GM12878 (cell line): ENCODE measurements around the gene HSD17B4. TPM values are rescaled to one million over a fixed set of nuclear protein-coding genes. Genes with fewer than 3 reads are reported as not detected.
"Not testable (repeated sequence)": the region's sequence is repeated elsewhere in the genome, so short reads cannot be mapped to it uniquely, and the experiment has no call there.

Experiments
- ATAC-seq: fragments of 200-7000 bp; cut with Tn5 transposase; 3 replicates; pipeline ENCODE4 v1.9.1; 2020; ENCODE audit warnings: mild to moderate bottlenecking, moderate library complexity
- BruUV-seq: library from RNA; stranded (reverse); fragments of 400-500 nt; replicated peaks from 2 replicates; lab custom pipeline; 2021; lab: Mats Ljungman, UMichigan
- CTCF ChIA-PET: fragments of 300-600 bp; sonication (Branson Sonifier 250); formaldehyde crosslinking; extraction: SDS; loops from one replicate; lab custom pipeline; 2021; ENCODE audit warnings: inconsistent platforms; lab: Yijun Ruan, JAX
- POLR2A ChIA-PET: fragments of 350-600 bp; formaldehyde crosslinking; extraction: SDS; loops from one replicate; lab custom pipeline; 2021; ENCODE audit warnings: inconsistent platforms; lab: Charles Lee
- RAD21 ChIA-PET: fragments of 300-600 bp; sonication (Branson Sonifier 250); formaldehyde crosslinking; loops from one replicate; lab custom pipeline; 2023; ENCODE audit warnings: antibody characterized with exemption; ENCODE audit not compliant: unreplicated experiment; lab: Charles Lee
- SMC1A ChIA-PET: fragments of 300-600 bp; sonication (Branson Sonifier 250); formaldehyde crosslinking; loops from one replicate; lab custom pipeline; 2023; ENCODE audit not compliant: unreplicated experiment, uncharacterized antibody; lab: Charles Lee
- DNase-seq: peaks from one replicate; pipeline ENCODE4 v3.0.0-alpha.2; 2011; ENCODE audit warnings: low read depth, low spot score
- FAIRE-seq: peaks from 3 replicates; lab custom pipeline; 2011; peaks lifted over from hg19 to GRCh38; lab: Jason Lieb, UNC
- H2AFZ ChIP-seq: 2 replicates; pipeline ENCODE4 v1.6.0; 2011; ENCODE audit warnings: low read depth, low read length, control low read depth; ENCODE audit not compliant: control insufficient read depth
- H3K27ac ChIP-seq: 2 replicates; pipeline ENCODE4 v1.5.1; 2011; ENCODE audit warnings: control low read depth; ENCODE audit not compliant: control insufficient read depth, insufficient read depth
- H3K27me3 ChIP-seq, 2 experiments: replicated peaks in 1 of 2; 2 replicates each; pipeline versions ENCODE4 v1.6.0 to v1.6.1; 2011; ENCODE audit warnings: low read length in 1 of 2; ENCODE audit not compliant: control insufficient read depth in 2 of 2, insufficient read depth in 2 of 2
- H3K36me3 ChIP-seq, 2 experiments: 2 replicates each; pipeline ENCODE4 v1.5.1; 2011; ENCODE audit warnings: low read length in 1 of 2; ENCODE audit not compliant: control insufficient read depth in 2 of 2, insufficient read depth in 2 of 2
- H3K4me1 ChIP-seq: 2 replicates; pipeline ENCODE4 v1.6.1; 2011; ENCODE audit warnings: mild to moderate bottlenecking, low read length, moderate library complexity, mixed read lengths; ENCODE audit not compliant: control insufficient read depth, insufficient read depth
- H3K4me2 ChIP-seq: 2 replicates; pipeline ENCODE4 v1.6.0; 2011; ENCODE audit warnings: control low read depth; ENCODE audit not compliant: control insufficient read depth, insufficient read depth
- H3K4me3 ChIP-seq: fragments of 200-600 bp; sonication (generic); 2 replicates; pipeline ENCODE4 v1.5.1; 2016
- H3K79me2 ChIP-seq: 2 replicates; pipeline ENCODE4 v1.6.0; 2011; ENCODE audit warnings: low read length; ENCODE audit not compliant: control insufficient read depth, insufficient read depth
- H3K9ac ChIP-seq: 2 replicates; pipeline ENCODE4 v1.8.0; 2011; ENCODE audit warnings: low read length, control low read depth, mixed read lengths; ENCODE audit not compliant: control insufficient read depth, insufficient read depth
- H3K9me3 ChIP-seq: replicated peaks from 3 replicates; pipeline ENCODE4 v1.5.1; 2011; ENCODE audit warnings: mild to moderate bottlenecking, low read length; ENCODE audit not compliant: control insufficient read depth, insufficient read depth
- H4K20me1 ChIP-seq: 2 replicates; pipeline ENCODE4 v1.6.0; 2011; ENCODE audit not compliant: control insufficient read depth, insufficient read depth
- CREB1 ChIP-seq: IDR thresholded peaks from 2 replicates; pipeline ENCODE4 v1.6.1; 2012; ENCODE audit warnings: low read depth, mild to moderate bottlenecking, inconsistent platforms
- ESRRA ChIP-seq: IDR thresholded peaks from 2 replicates; pipeline ENCODE4 v1.6.1; 2012; ENCODE audit warnings: mild to moderate bottlenecking, low read length, improper control_type of control experiment
- FOXK2 ChIP-seq: fragments of 450-650 bp; IDR thresholded peaks from 2 replicates; pipeline ENCODE4 v1.6.1; 2017; ENCODE audit warnings: mild to moderate bottlenecking, moderate library complexity
- KAT2A ChIP-seq: conservative IDR thresholded peaks from 2 replicates; pipeline ENCODE4 v1.6.1; 2011; ENCODE audit warnings: low read depth, low read length; ENCODE audit not compliant: control insufficient read depth
- MTA3 ChIP-seq: IDR thresholded peaks from 2 replicates; pipeline ENCODE4 v1.6.1; 2012; ENCODE audit warnings: low read length, inconsistent platforms, borderline replicate concordance
- MYC ChIP-seq: IDR thresholded peaks from 2 replicates; pipeline ENCODE4 v1.6.1; 2011; ENCODE audit warnings: mild to moderate bottlenecking, low read length, moderate library complexity, inconsistent platforms; ENCODE audit not compliant: insufficient read depth, insufficient replicate concordance, insufficient read length, severe bottlenecking
- NFIC ChIP-seq: IDR thresholded peaks from 2 replicates; pipeline ENCODE4 v1.6.1; 2012; ENCODE audit warnings: low read depth, mild to moderate bottlenecking, inconsistent platforms, low read length, moderate library complexity
- NFXL1 ChIP-seq: fragments of 450-650 bp; IDR thresholded peaks from 2 replicates; pipeline ENCODE4 v1.6.1; 2017; ENCODE audit warnings: antibody characterized with exemption, mild to moderate bottlenecking, borderline replicate concordance
- RB1 ChIP-seq: fragments of 450-650 bp; formaldehyde crosslinking; IDR thresholded peaks from 2 replicates; pipeline ENCODE4 v1.6.1; 2017; ENCODE audit warnings: mild to moderate bottlenecking, borderline replicate concordance
- SIN3A ChIP-seq: IDR thresholded peaks from 2 replicates; pipeline ENCODE4 v1.6.1; 2012; ENCODE audit warnings: low read depth, low read length, improper control_type of control experiment
- SUZ12 ChIP-seq: fragments of 200-600 bp; sonication (generic); IDR thresholded peaks from one replicate; pipeline ENCODE4 v1.6.1; 2018; ENCODE audit warnings: antibody characterized with exemption, mild to moderate bottlenecking; ENCODE audit not compliant: unreplicated experiment
- ZNF207 ChIP-seq: fragments of 450-650 bp; IDR thresholded peaks from 2 replicates; pipeline ENCODE4 v1.6.1; 2014; ENCODE audit warnings: antibody characterized with exemption, mild to moderate bottlenecking, borderline replicate concordance
- WGBS: methylation state at CpG from one replicate; pipeline ENCODE4 v1.1.6; 2016; ENCODE audit warnings: low lambda C conversion rate; ENCODE audit not compliant: insufficient replicate concordance, insufficient coverage; ENCODE audit errors: missing lambda C conversion rate; 5-methylcytosine and 5-hydroxymethylcytosine counted together
- in situ Hi-C: fragments of 300-500 bp; cut with MboI; formaldehyde crosslinking; loops from 9 replicates; pipeline ENCODE4 v1.14.3; 2018; ENCODE audit warnings: mixed read lengths
- intact Hi-C: fragments of 100-400 bp; cut with micrococcal nuclease; formaldehyde crosslinking; loops from one replicate; pipeline ENCODE4 v1.14.2; 2022; ENCODE audit not compliant: unreplicated experiment
- polyA plus RNA-seq, 11 experiments: library from polyadenylated mRNA; depleted of rRNA in 4 of 11; unstranded in 6 of 11; stranded (reverse) in 5 of 11; fragments of >200 nt; fragmentation: Nextera tagmentation in 4 of 11; fragmentation: Illumina TruSeq in 1 of 11; extraction: Ambion mirVana in 4 of 11; extraction: Trizol in 1 of 11; gene quantifications; 1 replicate in 1 of 11; 2 replicates in 10 of 11; pipeline versions ENCODE4 v1.2.1 to v1.2.3, GENCODE V29; 2011 to 2016; ENCODE audit warnings: inconsistent platforms in 2 of 11, missing spikeins in 2 of 11, low read depth in 1 of 11
- total RNA-seq, 4 experiments: library from RNA; depleted of rRNA in 3 of 4; stranded (reverse); fragments of >200 nt in 3 of 4; fragmentation: Illumina TruSeq in 1 of 4; extraction: Trizol in 1 of 4; gene quantifications; 2 replicates each; pipeline versions ENCODE4 v1.2.1 to v1.2.3, GENCODE V29; 2013 to 2021
- TF ChIP-seq, protein P1 (sequence below): IDR thresholded peaks from 2 replicates; pipeline ENCODE4 v1.6.1; 2012; ENCODE audit warnings: low read length, inconsistent platforms
- TF ChIP-seq, protein P2 (sequence below): IDR thresholded peaks from 2 replicates; pipeline ENCODE4 v1.6.1; 2012; ENCODE audit warnings: low read depth, low read length, improper control_type of control experiment
- TF ChIP-seq, protein P3 (sequence below): IDR thresholded peaks from 2 replicates; pipeline ENCODE4 v1.6.1; 2011; ENCODE audit warnings: borderline replicate concordance, low read depth, mild to moderate bottlenecking, moderate library complexity, low read length; ENCODE audit not compliant: insufficient read depth, poor library complexity, severe bottlenecking

Gene HSD17B4
- total and polyA plus RNA-seq, 10 of the 15 experiments (the other 5 are each of a cell fraction or from before 2014, with no cell fraction given): 38.6 to 125 (median 93.0) TPM

DNA sequence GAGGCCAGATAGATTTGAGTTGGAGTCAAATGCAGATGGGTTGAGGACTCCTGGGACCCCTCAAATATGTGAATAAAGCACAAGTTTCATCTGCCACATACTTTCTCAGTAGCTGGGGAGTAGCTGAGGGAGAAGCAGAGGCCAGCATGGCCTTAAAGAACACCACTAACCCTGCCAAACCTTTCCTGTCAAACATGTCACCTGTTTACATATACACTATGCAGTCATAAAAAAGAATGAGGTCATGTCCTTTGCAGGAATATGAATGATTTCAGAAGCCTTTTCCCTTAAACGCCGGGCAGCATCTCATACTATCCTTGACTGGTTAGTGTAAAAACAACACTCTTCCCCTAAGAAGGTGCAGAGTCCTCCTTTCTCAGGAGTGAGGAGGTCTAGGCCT, 25.2 kb upstream of the HSD17B4 start:
- in situ Hi-C loops: no loop called here
- no peak for ATAC-seq
- WGBS: 94% methylated on average over 2 of the region's 2 CpGs
- POLR2A ChIA-PET: no interaction called here
- Histone ChIP-seq H3K4me1 (no peaks in the 10 kb centered on the region), H3K9me3 (no peaks in the 10 kb centered on the region; the same call in 2 of the 3 replicates), H3K79me2 (no peaks in the 10 kb centered on the region), H4K20me1 (no peaks in the 10 kb centered on the region), H3K27me3 (no peaks in the 10 kb centered on the region), H3K4me2 (no peak overlapping the region), H3K4me3 (no peak overlapping the region), H2AFZ (no peak overlapping the region), H3K27ac (no peak overlapping the region), H3K9ac (no peak overlapping the region), H3K36me3 (no peaks in the 10 kb centered on the region)
- CTCF ChIA-PET: no interaction called here
- no peak for FAIRE-seq
- RAD21 ChIA-PET: no interaction called here
- BruUV-seq: no TSS peak
- no peak for DNase-seq
- no peak for TF ChIP-seq ZNF207
- TF ChIP-seq, protein P1, sequence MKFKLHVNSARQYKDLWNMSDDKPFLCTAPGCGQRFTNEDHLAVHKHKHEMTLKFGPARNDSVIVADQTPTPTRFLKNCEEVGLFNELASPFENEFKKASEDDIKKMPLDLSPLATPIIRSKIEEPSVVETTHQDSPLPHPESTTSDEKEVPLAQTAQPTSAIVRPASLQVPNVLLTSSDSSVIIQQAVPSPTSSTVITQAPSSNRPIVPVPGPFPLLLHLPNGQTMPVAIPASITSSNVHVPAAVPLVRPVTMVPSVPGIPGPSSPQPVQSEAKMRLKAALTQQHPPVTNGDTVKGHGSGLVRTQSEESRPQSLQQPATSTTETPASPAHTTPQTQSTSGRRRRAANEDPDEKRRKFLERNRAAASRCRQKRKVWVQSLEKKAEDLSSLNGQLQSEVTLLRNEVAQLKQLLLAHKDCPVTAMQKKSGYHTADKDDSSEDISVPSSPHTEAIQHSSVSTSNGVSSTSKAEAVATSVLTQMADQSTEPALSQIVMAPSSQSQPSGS: no peak
- TF ChIP-seq, protein P2, sequence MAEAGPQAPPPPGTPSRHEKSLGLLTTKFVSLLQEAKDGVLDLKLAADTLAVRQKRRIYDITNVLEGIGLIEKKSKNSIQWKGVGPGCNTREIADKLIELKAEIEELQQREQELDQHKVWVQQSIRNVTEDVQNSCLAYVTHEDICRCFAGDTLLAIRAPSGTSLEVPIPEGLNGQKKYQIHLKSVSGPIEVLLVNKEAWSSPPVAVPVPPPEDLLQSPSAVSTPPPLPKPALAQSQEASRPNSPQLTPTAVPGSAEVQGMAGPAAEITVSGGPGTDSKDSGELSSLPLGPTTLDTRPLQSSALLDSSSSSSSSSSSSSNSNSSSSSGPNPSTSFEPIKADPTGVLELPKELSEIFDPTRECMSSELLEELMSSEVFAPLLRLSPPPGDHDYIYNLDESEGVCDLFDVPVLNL: no peak
- no peak for TF ChIP-seq MTA3
- TF ChIP-seq MYC: no peak
- no peak for TF ChIP-seq ESRRA
- TF ChIP-seq, protein P3, sequence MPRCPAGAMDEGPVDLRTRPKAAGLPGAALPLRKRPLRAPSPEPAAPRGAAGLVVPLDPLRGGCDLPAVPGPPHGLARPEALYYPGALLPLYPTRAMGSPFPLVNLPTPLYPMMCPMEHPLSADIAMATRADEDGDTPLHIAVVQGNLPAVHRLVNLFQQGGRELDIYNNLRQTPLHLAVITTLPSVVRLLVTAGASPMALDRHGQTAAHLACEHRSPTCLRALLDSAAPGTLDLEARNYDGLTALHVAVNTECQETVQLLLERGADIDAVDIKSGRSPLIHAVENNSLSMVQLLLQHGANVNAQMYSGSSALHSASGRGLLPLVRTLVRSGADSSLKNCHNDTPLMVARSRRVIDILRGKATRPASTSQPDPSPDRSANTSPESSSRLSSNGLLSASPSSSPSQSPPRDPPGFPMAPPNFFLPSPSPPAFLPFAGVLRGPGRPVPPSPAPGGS: no peak
- TF ChIP-seq CREB1: no peak
- no peak for TF ChIP-seq FOXK2
- no peak for TF ChIP-seq NFIC
- no peak for TF ChIP-seq NFXL1
- no peak for TF ChIP-seq SIN3A
- TF ChIP-seq KAT2A: no peak
- no peak for TF ChIP-seq SUZ12
- no peak for TF ChIP-seq RB1
- intact Hi-C loops: no loop called here
- SMC1A ChIA-PET: no interaction called here

DNA sequence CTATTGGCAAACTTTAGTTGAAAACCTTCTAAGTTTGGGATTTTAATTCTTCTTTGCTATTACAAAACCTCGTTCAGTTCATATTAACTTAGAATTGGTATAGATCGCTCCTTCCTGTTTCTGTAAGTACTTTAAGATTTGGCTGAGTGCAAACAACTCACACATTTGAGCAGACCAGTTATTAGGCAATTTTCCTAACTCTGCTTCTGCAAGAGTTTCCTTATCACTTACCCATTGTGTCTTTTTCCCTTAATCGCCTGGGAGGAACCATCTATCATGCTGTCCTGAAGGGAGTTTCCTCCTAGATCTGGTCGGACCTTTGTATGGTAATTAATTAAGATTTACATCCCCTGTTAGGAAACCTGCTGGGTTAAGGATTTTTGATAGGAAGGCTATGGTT, 24.7 kb upstream of the HSD17B4 start:
- H3K9me3 ChIP-seq, CTCF ChIA-PET, H3K79me2 ChIP-seq, BruUV-seq, FAIRE-seq, H2AFZ ChIP-seq, H3K27me3 ChIP-seq, H4K20me1 ChIP-seq, in situ Hi-C loops, H3K9ac ChIP-seq, RAD21 ChIA-PET, H3K27ac ChIP-seq, ATAC-seq, POLR2A ChIA-PET, H3K4me3 ChIP-seq, DNase-seq, H3K4me1 ChIP-seq, H3K36me3 ChIP-seq, intact Hi-C loops, H3K4me2 ChIP-seq, SMC1A ChIA-PET: not testable (repeated sequence)
- WGBS: 53% methylated on average over 4 of the region's 4 CpGs
